Hepatocyte (in vitro differentiated cells): ENCODE measurements around the gene TRRAP. TPM values are rescaled to one million over a fixed set of nuclear protein-coding genes. Genes with fewer than 3 reads are reported as not detected.

Experiments used
- DNase-seq: peaks from one replicate; pipeline ENCODE4 v3.0.0-alpha.2; 2016; ENCODE audit warnings: low spot score
- H2AFZ ChIP-seq: fragments of 200-600 bp; sonication (generic); 2 replicates; pipeline ENCODE4 v1.6.0; 2016; ENCODE audit warnings: antibody characterized with exemption, mild to moderate bottlenecking
- H3K27ac ChIP-seq: fragments of 200-600 bp; sonication (generic); 2 replicates; pipeline ENCODE4 v1.5.1; 2016; ENCODE audit warnings: mild to moderate bottlenecking
- H3K27me3 ChIP-seq: fragments of 200-600 bp; sonication (generic); 2 replicates; pipeline ENCODE4 v1.6.1; 2016
- H3K36me3 ChIP-seq: fragments of 200-600 bp; sonication (generic); replicated peaks from 2 replicates; pipeline ENCODE4 v1.5.1; 2016; ENCODE audit warnings: low read depth; ENCODE audit not compliant: insufficient read depth
- H3K4me1 ChIP-seq: fragments of 200-600 bp; sonication (generic); 2 replicates; pipeline ENCODE4 v1.5.1; 2016; ENCODE audit warnings: mild to moderate bottlenecking, moderate library complexity; ENCODE audit not compliant: insufficient read depth
- H3K4me2 ChIP-seq: fragments of 200-600 bp; sonication (generic); 2 replicates; pipeline ENCODE4 v1.6.0; 2016
- H3K4me3 ChIP-seq: fragments of 200-600 bp; sonication (generic); 2 replicates; pipeline ENCODE4 v1.5.1; 2016; ENCODE audit warnings: mild to moderate bottlenecking
- H3K79me2 ChIP-seq: fragments of 200-600 bp; sonication (generic); 2 replicates; pipeline ENCODE4 v1.6.0; 2017; ENCODE audit warnings: mild to moderate bottlenecking
- H3K9me2 ChIP-seq: fragments of 200-600 bp; sonication (generic); replicated peaks from 2 replicates; pipeline ENCODE4 v1.6.0; 2017; ENCODE audit warnings: mild to moderate bottlenecking; ENCODE audit not compliant: insufficient read depth
- H3K9me3 ChIP-seq: fragments of 200-600 bp; sonication (generic); 2 replicates; pipeline ENCODE4 v1.5.1; 2016; ENCODE audit warnings: low read depth, mild to moderate bottlenecking
- H4K20me1 ChIP-seq: fragments of 200-600 bp; sonication (generic); 2 replicates; pipeline ENCODE4 v1.6.0; 2016; ENCODE audit warnings: mild to moderate bottlenecking; ENCODE audit not compliant: insufficient read depth, poor library complexity, severe bottlenecking
- EZH2 ChIP-seq: fragments of 200-600 bp; sonication (generic); IDR thresholded peaks from 2 replicates; pipeline ENCODE4 v1.6.1; 2016; ENCODE audit warnings: antibody characterized with exemption, mild to moderate bottlenecking, borderline replicate concordance
- EZH2phosphoT487 ChIP-seq: fragments of 200-600 bp; sonication (generic); IDR thresholded peaks from one replicate; pipeline ENCODE4 v1.6.1; 2018; ENCODE audit warnings: antibody characterized with exemption, mild to moderate bottlenecking, low read depth, moderate library complexity; ENCODE audit not compliant: unreplicated experiment, severe bottlenecking
- WGBS: methylation state at CpG from one replicate; pipeline ENCODE4 v1.1.6; 2016; ENCODE audit warnings: low lambda C conversion rate; ENCODE audit errors: missing lambda C conversion rate; 5-methylcytosine and 5-hydroxymethylcytosine counted together
- polyA plus RNA-seq: library from polyadenylated mRNA; unstranded; fragments of >200 nt; fragmentation: Nextera tagmentation; extraction: Ambion mirVana; gene quantifications from 2 replicates; pipeline ENCODE4 v1.2.1, GENCODE V29; 2016
- total RNA-seq: library from RNA; depleted of rRNA; stranded (reverse); fragments of >200 nt; gene quantifications from 2 replicates; pipeline ENCODE4 v1.2.3, GENCODE V29; 2014
- TF ChIP-seq, protein P1 (sequence below): fragments of 200-600 bp; sonication (generic); IDR thresholded peaks from 2 replicates; pipeline ENCODE4 v1.5.1; 2016; ENCODE audit warnings: antibody characterized with exemption, mild to moderate bottlenecking; ENCODE audit not compliant: poor library complexity

The TRRAP gene
- total and polyA plus RNA-seq, 2 experiments from 2014 or later, result 6.1 to 25.1 TPM

- Histone ChIP-seq H3K79me2 (no peaks in the 10 kb centered on the region), H3K9me3 (no peaks in the 10 kb centered on the region), H4K20me1 (no peaks in the 10 kb centered on the region), H3K9me2 (no peaks in the 10 kb centered on the region), H3K27ac (no peak overlapping the region), H3K27me3 (no peaks in the 10 kb centered on the region), H3K4me2 (no peak overlapping the region), H2AFZ (no peak overlapping the region), H3K36me3 (peaks cover 7% of the 10 kb centered on the region), H3K4me1 (no peaks in the 10 kb centered on the region), H3K4me3 (no peak overlapping the region)
- 99% methylated on average over 10 of the region's 11 CpGs for WGBS
- TF ChIP-seq EZH2phosphoT487 (no peak), EZH2 (no peak)
- TF ChIP-seq, protein P1, sequence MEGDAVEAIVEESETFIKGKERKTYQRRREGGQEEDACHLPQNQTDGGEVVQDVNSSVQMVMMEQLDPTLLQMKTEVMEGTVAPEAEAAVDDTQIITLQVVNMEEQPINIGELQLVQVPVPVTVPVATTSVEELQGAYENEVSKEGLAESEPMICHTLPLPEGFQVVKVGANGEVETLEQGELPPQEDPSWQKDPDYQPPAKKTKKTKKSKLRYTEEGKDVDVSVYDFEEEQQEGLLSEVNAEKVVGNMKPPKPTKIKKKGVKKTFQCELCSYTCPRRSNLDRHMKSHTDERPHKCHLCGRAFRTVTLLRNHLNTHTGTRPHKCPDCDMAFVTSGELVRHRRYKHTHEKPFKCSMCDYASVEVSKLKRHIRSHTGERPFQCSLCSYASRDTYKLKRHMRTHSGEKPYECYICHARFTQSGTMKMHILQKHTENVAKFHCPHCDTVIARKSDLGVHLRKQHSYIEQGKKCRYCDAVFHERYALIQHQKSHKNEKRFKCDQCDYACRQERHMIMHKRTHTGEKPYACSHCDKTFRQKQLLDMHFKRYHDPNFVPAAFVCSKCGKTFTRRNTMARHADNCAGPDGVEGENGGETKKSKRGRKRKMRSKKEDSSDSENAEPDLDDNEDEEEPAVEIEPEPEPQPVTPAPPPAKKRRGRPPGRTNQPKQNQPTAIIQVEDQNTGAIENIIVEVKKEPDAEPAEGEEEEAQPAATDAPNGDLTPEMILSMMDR, result no peak
- DNase-seq, result no peak
These were observed 91.1 kb downstream of the TRRAP start for GRCh38 chr7:98969386-98969785.

- no peak for DNase-seq
These were observed 91.8 kb downstream of the TRRAP start for GRCh38 chr7:98970016-98970615.

DNA sequence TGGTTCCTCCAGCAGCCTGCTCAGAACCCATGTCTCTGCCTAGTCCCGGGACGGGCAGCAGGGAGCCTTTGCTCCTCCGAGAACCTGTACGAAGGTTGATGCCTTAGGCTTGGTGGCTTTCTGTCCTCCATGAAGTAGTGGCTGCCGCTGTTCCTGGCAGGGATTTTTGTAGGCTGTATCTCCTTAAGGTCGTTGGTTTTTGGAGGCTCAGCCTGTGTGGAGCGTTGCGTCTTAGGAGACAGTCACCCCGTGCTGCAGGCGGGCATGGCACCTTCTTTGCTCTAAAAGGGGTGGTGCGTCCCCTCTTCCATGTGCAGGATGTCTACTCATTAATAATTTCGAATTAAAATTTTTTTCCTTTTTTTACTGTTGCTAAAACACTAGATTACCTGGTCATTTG is 92.5 kb downstream of the TRRAP start:
- TF ChIP-seq EZH2 (no peak), EZH2phosphoT487 (no peak)
- TF ChIP-seq, protein P1, result no peak
- no peak overlapping the region for H2AFZ ChIP-seq
- no peaks in the 10 kb centered on the region for H3K27me3 ChIP-seq
- no peaks in the 10 kb centered on the region for H4K20me1 ChIP-seq
- no peak overlapping the region for H3K4me3 ChIP-seq
- H3K9me3 ChIP-seq, result no peaks in the 10 kb centered on the region
- no peaks in the 10 kb centered on the region for H3K79me2 ChIP-seq
- DNase-seq, result no peak
- H3K9me2 ChIP-seq, result no peaks in the 10 kb centered on the region
- WGBS, result 95% methylated on average over 12 of the region's 12 CpGs
- H3K4me1 ChIP-seq, result no peaks in the 10 kb centered on the region
- no peak overlapping the region for H3K27ac ChIP-seq
- H3K4me2 ChIP-seq, result no peak overlapping the region
- H3K36me3 ChIP-seq, result peaks cover 7% of the 10 kb centered on the region

More at GRCh38 chr7:98970016-98970615, 91.8 kb downstream of the TRRAP start:
- TF ChIP-seq EZH2 (no peak), EZH2phosphoT487 (no peak)
- TF ChIP-seq, protein P1, result no peak
- Histone ChIP-seq H2AFZ (no peak overlapping the region), H3K36me3 (peaks cover 7% of the 10 kb centered on the region), H3K4me3 (no peak overlapping the region), H3K79me2 (no peaks in the 10 kb centered on the region), H3K4me1 (no peaks in the 10 kb centered on the region), H3K4me2 (no peak overlapping the region), H3K9me3 (no peaks in the 10 kb centered on the region), H3K27me3 (no peaks in the 10 kb centered on the region), H3K27ac (no peak overlapping the region), H4K20me1 (no peaks in the 10 kb centered on the region), H3K9me2 (no peaks in the 10 kb centered on the region)
- WGBS, result 96% methylated on average over 24 of the region's 24 CpGs

DNA sequence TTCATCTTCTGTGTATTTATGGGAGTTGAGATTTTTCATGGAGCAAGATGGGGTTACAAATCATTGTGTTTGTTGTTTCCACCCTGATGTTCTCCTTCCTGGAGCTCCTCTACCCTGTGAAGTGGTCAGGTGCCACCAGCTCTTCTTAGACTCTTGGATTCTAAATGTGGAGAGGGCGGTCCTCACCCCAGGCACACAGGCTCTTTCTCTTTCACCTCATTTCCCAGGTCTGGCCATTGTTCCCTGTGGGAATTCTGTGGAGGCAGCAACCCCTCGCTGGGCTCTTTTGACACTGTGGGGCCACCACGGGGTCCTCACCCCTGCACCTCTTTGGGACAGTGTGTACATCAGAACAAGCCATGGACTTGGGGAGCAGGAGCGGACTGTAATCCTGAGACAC is 95.9 kb downstream of the TRRAP start:
- Histone ChIP-seq H4K20me1 (no peaks in the 10 kb centered on the region), H3K4me1 (no peaks in the 10 kb centered on the region), H2AFZ (no peak overlapping the region), H3K9me2 (no peaks in the 10 kb centered on the region), H3K4me3 (no peak overlapping the region), H3K79me2 (no peaks in the 10 kb centered on the region), H3K27me3 (no peaks in the 10 kb centered on the region), H3K4me2 (no peak overlapping the region), H3K27ac (no peak overlapping the region), H3K9me3 (no peaks in the 10 kb centered on the region), H3K36me3 (peaks cover 7% of the 10 kb centered on the region)
- TF ChIP-seq EZH2phosphoT487 (no peak), EZH2 (no peak)
- TF ChIP-seq, protein P1, result no peak
- 97% methylated on average over 4 of the region's 4 CpGs for WGBS
- no peak for DNase-seq
